ENCODE results near the gene SMS. TPM values are rescaled to one million over a fixed set of nuclear protein-coding genes. Genes with fewer than 3 reads are reported as not detected.
A peak's percentile ranks its signal among the peaks of the same experiment; 100 is the strongest.

The SMS gene
- total and polyA plus RNA-seq, 2 donors (not counting 1 experiment from before 2014, with no cell fraction given), result 129 to 252 TPM

DNA sequence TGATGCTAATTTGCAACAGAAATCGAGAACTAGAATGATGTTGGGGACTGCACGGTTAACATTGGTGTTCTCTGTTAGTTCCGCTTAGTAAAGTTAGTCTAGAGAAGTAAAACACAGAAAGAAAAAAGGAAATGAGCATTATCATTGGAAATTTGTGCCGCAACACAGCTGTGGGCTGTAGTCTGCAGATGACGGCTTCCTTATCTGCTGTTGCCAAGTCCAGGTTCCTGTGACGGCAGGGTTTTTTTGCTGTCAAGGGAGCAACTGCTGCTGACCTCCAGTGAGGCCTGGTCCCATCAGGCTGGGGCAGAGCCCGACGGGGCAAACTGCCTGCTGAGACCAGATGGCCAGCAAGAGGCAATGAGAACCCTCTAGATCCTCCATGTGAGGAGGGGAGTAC, 52.8 kb downstream of the SMS start:
- peak in 1 of 2 donors; percentile 24 for DNase-seq (ENCODE audit: low read depth in 2 of 2)
- Histone ChIP-seq H3K36me3 (ENCODE audit: control insufficient read depth, insufficient read depth, low read length) (no peaks in the 10 kb centered on the region), H3K79me2 (ENCODE audit: control insufficient read depth, insufficient read depth, low read length) (no peaks in the 10 kb centered on the region), H3K9me3 (ENCODE audit: control insufficient read depth, insufficient read depth, low read depth, low read length) (no peaks in the 10 kb centered on the region), H3K4me3 (replicated peaks in 1 of 4; ENCODE audit: control extremely low read depth in 1 of 4, insufficient read depth in 1 of 4, low read depth in 3 of 4, low read length in 4 of 4) (no peak overlapping the region), H2AFZ (ENCODE audit: low read length) (no peak overlapping the region), H3K9ac (ENCODE audit: insufficient read depth, low read length) (no peak overlapping the region), H3K27me3 (ENCODE audit: control insufficient read depth, insufficient read depth, low read length) (no peaks in the 10 kb centered on the region), H4K20me1 (ENCODE audit: control insufficient read depth, extremely low read depth, insufficient read depth, low read length) (no peaks in the 10 kb centered on the region), H3K4me1 (ENCODE audit: control insufficient read depth, extremely low read depth, insufficient read depth, low read length) (no peaks in the 10 kb centered on the region), H3K4me2 (ENCODE audit: extremely low read depth, insufficient read depth, low read length) (no peak overlapping the region), H3K27ac (ENCODE audit: insufficient read depth, low read length) (no peak overlapping the region)
- TF ChIP-seq EZH2 (IDR thresholded peaks at IDR 0.05; ENCODE audit: low read length, missing control alignments), result no peak
- TF ChIP-seq, protein P1, sequence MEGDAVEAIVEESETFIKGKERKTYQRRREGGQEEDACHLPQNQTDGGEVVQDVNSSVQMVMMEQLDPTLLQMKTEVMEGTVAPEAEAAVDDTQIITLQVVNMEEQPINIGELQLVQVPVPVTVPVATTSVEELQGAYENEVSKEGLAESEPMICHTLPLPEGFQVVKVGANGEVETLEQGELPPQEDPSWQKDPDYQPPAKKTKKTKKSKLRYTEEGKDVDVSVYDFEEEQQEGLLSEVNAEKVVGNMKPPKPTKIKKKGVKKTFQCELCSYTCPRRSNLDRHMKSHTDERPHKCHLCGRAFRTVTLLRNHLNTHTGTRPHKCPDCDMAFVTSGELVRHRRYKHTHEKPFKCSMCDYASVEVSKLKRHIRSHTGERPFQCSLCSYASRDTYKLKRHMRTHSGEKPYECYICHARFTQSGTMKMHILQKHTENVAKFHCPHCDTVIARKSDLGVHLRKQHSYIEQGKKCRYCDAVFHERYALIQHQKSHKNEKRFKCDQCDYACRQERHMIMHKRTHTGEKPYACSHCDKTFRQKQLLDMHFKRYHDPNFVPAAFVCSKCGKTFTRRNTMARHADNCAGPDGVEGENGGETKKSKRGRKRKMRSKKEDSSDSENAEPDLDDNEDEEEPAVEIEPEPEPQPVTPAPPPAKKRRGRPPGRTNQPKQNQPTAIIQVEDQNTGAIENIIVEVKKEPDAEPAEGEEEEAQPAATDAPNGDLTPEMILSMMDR (conservative IDR thresholded peaks at IDR 0.05 in 1 of 2, IDR thresholded peaks at IDR 0.05 in 1 of 2; ENCODE audit: low read depth in 1 of 2, low read length in 2 of 2), result no peak

DNA sequence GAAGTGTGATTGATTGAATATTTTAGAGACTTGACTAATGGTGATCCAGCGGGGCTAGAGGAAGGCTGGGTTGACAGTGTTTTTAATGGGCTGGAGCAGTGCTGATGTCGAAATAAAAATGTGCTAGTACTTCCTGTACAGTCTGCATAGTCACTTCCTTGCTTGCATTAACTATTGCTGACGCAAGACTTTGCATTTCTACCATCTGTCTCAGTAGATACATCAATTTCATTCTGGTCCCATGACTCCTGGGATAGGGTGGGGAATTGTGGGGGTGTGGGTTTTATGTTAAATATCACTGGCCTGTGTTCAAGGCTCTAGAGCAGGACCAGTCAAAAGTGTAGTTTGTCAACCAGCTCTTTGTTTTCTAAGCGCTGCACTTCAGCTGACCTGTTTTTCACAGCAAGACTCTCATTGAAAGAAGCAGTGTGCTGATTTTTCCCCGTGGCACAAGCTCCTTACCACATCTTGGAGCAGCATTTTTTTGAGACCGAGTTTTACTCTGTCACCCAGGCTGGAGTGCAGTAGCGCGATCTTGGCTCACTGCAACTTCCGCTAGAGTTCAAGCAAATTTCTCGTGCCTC, 56.5 kb downstream of the SMS start:
- no peaks in the 10 kb centered on the region for H3K4me1 ChIP-seq (ENCODE audit: control insufficient read depth, extremely low read depth, insufficient read depth, low read length)
- no peak overlapping the region for H3K4me3 ChIP-seq (replicated peaks in 1 of 4; ENCODE audit: control extremely low read depth in 1 of 4, insufficient read depth in 1 of 4, low read depth in 3 of 4, low read length in 4 of 4)
- H3K36me3 ChIP-seq (ENCODE audit: control insufficient read depth, insufficient read depth, low read length), result no peaks in the 10 kb centered on the region
- no peaks in the 10 kb centered on the region for H3K9me3 ChIP-seq (ENCODE audit: control insufficient read depth, insufficient read depth, low read depth, low read length)
- no peaks in the 10 kb centered on the region for H4K20me1 ChIP-seq (ENCODE audit: control insufficient read depth, extremely low read depth, insufficient read depth, low read length)
- H3K27me3 ChIP-seq (ENCODE audit: control insufficient read depth, insufficient read depth, low read length), result no peaks in the 10 kb centered on the region
- H3K27ac ChIP-seq (ENCODE audit: insufficient read depth, low read length), result peak overlapping the region; percentile 42
- TF ChIP-seq EZH2 (IDR thresholded peaks at IDR 0.05; ENCODE audit: low read length, missing control alignments), result no peak
- no peak overlapping the region for H2AFZ ChIP-seq (ENCODE audit: low read length)
- H3K79me2 ChIP-seq (ENCODE audit: control insufficient read depth, insufficient read depth, low read length), result no peaks in the 10 kb centered on the region
- H3K4me2 ChIP-seq (ENCODE audit: extremely low read depth, insufficient read depth, low read length), result no peak overlapping the region
- DNase-seq (ENCODE audit: low read depth in 2 of 2), result peak; percentile 46 to 93
- H3K9ac ChIP-seq (ENCODE audit: insufficient read depth, low read length), result no peak overlapping the region

DNA sequence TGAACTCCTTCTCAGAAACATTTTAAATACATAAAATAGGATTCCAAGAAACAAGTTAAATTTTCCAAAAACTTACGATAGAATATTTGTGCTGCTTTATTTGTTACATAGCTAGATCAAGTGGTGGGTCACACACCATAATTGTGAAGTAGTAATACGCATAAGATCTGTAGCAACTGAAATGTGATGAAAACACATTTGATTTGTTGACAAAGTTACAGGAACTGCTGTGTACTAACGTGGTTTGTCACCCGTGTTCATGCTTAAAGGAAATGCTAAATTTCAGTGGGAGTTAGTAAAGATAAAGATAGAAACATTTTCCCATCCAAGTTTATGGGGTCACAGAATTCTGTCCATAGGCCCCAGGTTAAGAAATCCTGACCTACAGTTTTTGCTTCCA, 57.5 kb downstream of the SMS start:
- no peaks in the 10 kb centered on the region for H3K79me2 ChIP-seq (ENCODE audit: control insufficient read depth, insufficient read depth, low read length)
- no peaks in the 10 kb centered on the region for H3K27me3 ChIP-seq (ENCODE audit: control insufficient read depth, insufficient read depth, low read length)
- H3K9me3 ChIP-seq (ENCODE audit: control insufficient read depth, insufficient read depth, low read depth, low read length), result no peaks in the 10 kb centered on the region
- H3K27ac ChIP-seq (ENCODE audit: insufficient read depth, low read length), result no peak overlapping the region
- TF ChIP-seq EZH2 (IDR thresholded peaks at IDR 0.05; ENCODE audit: low read length, missing control alignments), result no peak
- TF ChIP-seq, protein P1 (conservative IDR thresholded peaks at IDR 0.05 in 1 of 2, IDR thresholded peaks at IDR 0.05 in 1 of 2; ENCODE audit: low read depth in 1 of 2, low read length in 2 of 2), result no peak
- no peak overlapping the region for H3K9ac ChIP-seq (ENCODE audit: insufficient read depth, low read length)
- no peaks in the 10 kb centered on the region for H3K36me3 ChIP-seq (ENCODE audit: control insufficient read depth, insufficient read depth, low read length)
- no peaks in the 10 kb centered on the region for H3K4me1 ChIP-seq (ENCODE audit: control insufficient read depth, extremely low read depth, insufficient read depth, low read length)
- H3K4me2 ChIP-seq (ENCODE audit: extremely low read depth, insufficient read depth, low read length), result no peak overlapping the region
- no peak for DNase-seq (ENCODE audit: low read depth in 2 of 2)
- no peak overlapping the region for H2AFZ ChIP-seq (ENCODE audit: low read length)
- H4K20me1 ChIP-seq (ENCODE audit: control insufficient read depth, extremely low read depth, insufficient read depth, low read length), result no peaks in the 10 kb centered on the region
- H3K4me3 ChIP-seq (replicated peaks in 1 of 4; ENCODE audit: control extremely low read depth in 1 of 4, insufficient read depth in 1 of 4, low read depth in 3 of 4, low read length in 4 of 4), result no peak overlapping the region
